Neural cell (in vitro differentiated cells): ENCODE measurements around the gene RGS7BP.

Experiments used
- CTCF ChIP-seq: fragments of 450-650 bp; IDR thresholded peaks from 2 replicates; pipeline ENCODE4 v1.5.1; 2014; ENCODE audit warnings: antibody characterized with exemption, mild to moderate bottlenecking, moderate library complexity; ENCODE audit not compliant: poor library complexity, severe bottlenecking
- EZH2 ChIP-seq: fragments of 200-600, 300-800 bp; shearing (Covaris generic), sonication (generic); IDR thresholded peaks from 2 replicates; pipeline ENCODE4 v1.6.1; 2014; ENCODE audit warnings: antibody characterized with exemption, low read length, borderline replicate concordance, mild to moderate bottlenecking; ENCODE audit not compliant: insufficient read depth, poor library complexity, severe bottlenecking
- POLR2AphosphoS5 ChIP-seq: IDR thresholded peaks from 2 replicates; pipeline ENCODE4 v1.6.1; 2012
- RAD21 ChIP-seq: fragments of 450-650 bp; conservative IDR thresholded peaks from 2 replicates; pipeline ENCODE4 v1.6.1; 2014; ENCODE audit warnings: antibody characterized with exemption, mild to moderate bottlenecking, moderate library complexity
- SMC3 ChIP-seq: fragments of 450-650 bp; conservative IDR thresholded peaks from 2 replicates; pipeline ENCODE4 v1.6.1; 2014; ENCODE audit warnings: antibody characterized with exemption, mild to moderate bottlenecking, moderate library complexity; ENCODE audit not compliant: poor library complexity
- TAF1 ChIP-seq: IDR thresholded peaks from 2 replicates; pipeline ENCODE4 v1.6.1; 2012; ENCODE audit warnings: low read depth

GRCh38 chr5:64603676-64604075 is 97.9 kb downstream of the RGS7BP start:
- TF ChIP-seq RAD21 (no peak), POLR2AphosphoS5 (no peak), CTCF (no peak), SMC3 (no peak), EZH2 (no peak), TAF1 (no peak)
